ENCODE results near the gene NPR1. TPM values are rescaled to one million over a fixed set of nuclear protein-coding genes. Genes with fewer than 3 reads are reported as not detected.
A peak's percentile ranks its signal among the peaks of the same experiment; 100 is the strongest.
"Not testable (repeated sequence)": the region's sequence is repeated elsewhere in the genome, so short reads cannot be mapped to it uniquely, and the experiment has no call there.

The NPR1 gene
- polyA plus RNA-seq, 1 donor, result 61.2 TPM

- no peak for DNase-seq
Observed at GRCh38 chr1:153648000-153648643, 30.4 kb upstream of the NPR1 start.

GRCh38 chr1:153649137-153649862, 29.2 kb upstream of the NPR1 start:
- DNase-seq, result no peak

DNA sequence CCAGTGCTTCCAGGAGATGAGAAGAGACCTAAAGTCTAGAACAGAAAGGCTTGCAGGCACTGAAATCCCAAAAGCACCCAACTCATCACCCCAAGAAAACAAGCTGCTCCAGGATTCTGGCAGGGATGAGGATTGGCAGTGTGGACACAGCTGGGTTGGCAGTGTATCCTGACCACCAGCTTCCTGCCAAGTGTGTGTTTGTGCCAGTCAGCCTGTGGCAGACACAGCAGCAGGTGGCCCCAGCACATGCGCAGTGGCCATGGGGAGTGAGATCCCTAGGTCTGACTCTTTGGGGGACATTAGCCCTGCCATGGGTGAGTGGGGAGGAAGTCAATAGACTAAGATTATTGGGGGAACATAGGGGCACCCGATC, 28.6 kb upstream of the NPR1 start:
- no peak for DNase-seq

- DNase-seq, result no peak
Observed at GRCh38 chr1:153651771-153652170, 26.7 kb upstream of the NPR1 start.

- DNase-seq, result no peak
Observed at GRCh38 chr1:153652805-153653500, 25.5 kb upstream of the NPR1 start.

- DNase-seq, result no peak
Observed at GRCh38 chr1:153655333-153655732, 23.2 kb upstream of the NPR1 start.

GRCh38 chr1:153658400-153659174, 19.9 kb upstream of the NPR1 start, which contains the start of gene SNAPIN:
TSS of gene SNAPIN (plus strand) at chr1:153658703. CDS start at chr1:153658744, 41 bp downstream.
- DNase-seq, result peak; percentile 90

DNA sequence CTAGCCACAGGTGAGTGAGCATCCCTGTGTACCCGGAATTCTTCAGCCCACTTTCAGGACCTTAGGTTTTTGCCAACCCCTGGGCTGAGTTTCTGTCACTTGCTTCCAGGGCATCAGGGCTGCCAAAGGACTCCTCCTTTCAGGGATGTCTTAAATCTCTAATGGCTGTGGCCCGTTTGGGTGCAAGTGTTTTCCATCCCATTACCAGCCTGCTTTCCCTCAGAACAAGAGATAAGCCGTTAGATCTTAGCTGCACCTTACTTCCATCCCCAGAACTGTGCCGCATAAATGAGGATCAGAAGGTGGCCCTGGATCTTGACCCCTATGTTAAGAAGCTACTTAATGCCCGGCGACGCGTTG, 19.3 kb upstream of the NPR1 start:
- DNase-seq, result no peak

GRCh38 chr1:153659656-153660055, 18.8 kb upstream of the NPR1 start:
- no peak for DNase-seq

DNA sequence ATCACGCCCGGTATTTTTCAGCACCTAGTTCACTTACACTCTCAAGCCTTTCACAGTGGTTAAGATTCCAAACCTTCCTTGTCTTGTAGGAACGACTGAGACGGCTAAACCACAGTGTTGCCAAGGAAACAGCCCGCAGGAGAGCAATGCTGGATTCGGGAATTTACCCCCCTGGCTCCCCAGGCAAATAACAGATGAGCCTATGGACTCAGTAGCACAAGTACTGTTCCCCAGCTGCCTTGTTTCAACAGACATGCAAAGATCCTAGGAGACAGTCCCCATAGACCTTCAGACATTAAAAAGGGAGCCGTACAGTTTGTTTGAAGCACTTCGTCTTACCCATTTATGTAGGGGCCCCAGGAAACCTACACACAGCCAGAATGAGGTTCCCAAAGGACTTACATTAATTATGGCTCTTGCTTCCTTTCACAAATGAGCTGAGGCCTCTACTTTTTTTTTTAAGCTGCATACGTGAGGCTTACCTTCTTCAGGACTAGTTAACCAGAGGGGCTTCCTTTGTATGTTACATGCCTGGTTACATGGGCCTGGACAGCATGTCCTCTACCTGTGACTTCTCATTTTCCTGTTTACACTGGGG, 17.3 kb upstream of the NPR1 start:
- no peak for DNase-seq

DNA sequence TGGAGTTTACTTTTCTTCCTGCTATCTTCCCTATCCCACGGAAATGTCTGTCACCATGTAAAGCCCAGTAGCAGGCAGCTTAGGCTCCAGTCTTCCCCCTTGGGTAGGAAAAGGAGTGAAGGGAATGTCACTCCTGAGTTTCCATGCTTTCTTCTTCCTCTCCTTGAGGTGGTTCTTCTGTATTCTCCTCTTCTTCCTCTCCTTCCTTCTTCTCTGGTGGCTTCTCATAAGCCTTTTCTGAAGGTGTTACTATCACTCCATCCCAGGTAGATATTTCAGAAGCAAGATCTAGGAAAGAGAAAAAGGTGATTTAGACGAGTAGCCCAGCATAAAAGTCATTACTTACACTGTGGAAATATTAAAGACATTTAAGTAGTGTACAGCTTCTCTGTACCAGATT, 16.2 kb upstream of the NPR1 start:
- no peak for DNase-seq

- no peak for DNase-seq
Observed at GRCh38 chr1:153663211-153663610, 15.3 kb upstream of the NPR1 start.

GRCh38 chr1:153667439-153667838, 11.0 kb upstream of the NPR1 start:
- DNase-seq, result no peak

GRCh38 chr1:153668672-153669071, 9.8 kb upstream of the NPR1 start:
- DNase-seq, result not testable (repeated sequence)

GRCh38 chr1:153669606-153670005, 8.9 kb upstream of the NPR1 start:
- no peak for DNase-seq

DNA sequence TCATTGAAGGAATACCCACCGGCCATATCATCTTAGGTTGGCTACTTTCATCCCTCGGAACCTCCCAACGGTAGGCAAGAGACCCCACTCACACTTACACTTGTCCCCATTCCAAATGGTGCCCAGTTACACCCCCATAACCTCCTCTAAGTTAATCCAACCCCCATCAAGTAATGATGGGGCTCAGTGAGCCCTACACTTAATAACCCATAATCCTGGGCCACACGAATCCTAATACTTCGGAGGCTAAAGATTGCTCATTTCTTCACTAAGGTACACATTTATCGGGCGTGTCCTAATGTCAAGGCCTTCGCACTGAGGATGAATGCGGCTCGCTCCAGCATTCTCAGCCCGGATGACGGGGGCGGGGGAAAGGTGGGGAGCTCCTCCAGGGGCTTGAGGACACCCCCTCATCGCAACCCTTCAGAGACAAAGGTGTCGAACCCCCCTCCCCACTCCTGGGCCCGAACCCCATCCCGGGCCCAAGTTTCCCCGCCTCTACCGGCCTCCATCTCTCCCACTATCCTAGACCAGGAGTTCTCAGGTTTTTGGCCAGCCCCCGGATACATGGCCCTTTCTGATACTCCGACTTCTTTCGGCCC, 8.1 kb upstream of the NPR1 start:
- no peak for DNase-seq

- peak; percentile 99 for DNase-seq
Observed at GRCh38 chr1:153670859-153671627, 7.4 kb upstream of the NPR1 start, which contains the start of gene ILF2. TSS of gene ILF2 (minus strand) at chr1:153670993. CDS start at chr1:153670922, 71 bp downstream.

GRCh38 chr1:153671628-153672353, 6.7 kb upstream of the NPR1 start:
- not testable (repeated sequence) for DNase-seq

DNA sequence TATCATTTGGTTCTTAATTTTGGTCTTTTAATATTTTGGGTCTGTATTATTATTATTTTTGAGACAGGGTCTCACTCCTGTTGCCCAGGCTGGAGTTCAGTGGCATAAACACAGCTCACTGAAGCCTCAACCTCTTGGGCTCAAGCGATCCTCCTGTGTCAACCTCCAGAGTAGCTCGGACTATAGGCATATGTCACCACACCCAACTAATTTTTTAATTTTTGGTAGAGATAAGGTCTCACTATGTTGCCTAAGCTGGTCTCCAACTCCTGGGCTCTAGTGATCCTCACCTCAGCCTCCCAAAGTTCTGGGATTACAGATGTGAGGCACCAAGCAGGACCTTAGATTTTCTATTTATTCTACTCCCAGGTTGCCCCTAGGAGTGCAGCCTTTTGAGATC, 5.0 kb upstream of the NPR1 start:
- no peak for DNase-seq

Measured in left kidney (tissue), 2 donors.